Measurements from ENCODE around the gene MTX1. TPM values are rescaled to one million over a fixed set of nuclear protein-coding genes. Genes with fewer than 3 reads are reported as not detected.
"Not testable (repeated sequence)": the region's sequence is repeated elsewhere in the genome, so short reads cannot be mapped to it uniquely, and the experiment has no call there.

Gene MTX1
- total RNA-seq, 6 donors from 2014 or later, result 23.0 to 68.4 (median 37.4) TPM

GRCh38 chr1:155245163-155245524, 36.6 kb downstream of the MTX1 start:
- WGBS, 2 donors, result 66 to 68% methylated on average over 7 to 8 of the region's 8 CpGs
- Histone ChIP-seq H3K4me1 (peaks cover 24 to 41% (median 28%) of the 10 kb centered on the region in 4 donors), H3K27me3 (peaks cover 0 to 3% (median 0%) of the 10 kb centered on the region in 4 donors), H3K9me3 (no peaks in the 10 kb centered on the region), H3K27ac (peak overlapping the region; percentile 89 to 92 (median 90)), H3K36me3 (peaks cover 0 to 17% (median 13%) of the 10 kb centered on the region in 4 donors), H3K4me3 (peak overlapping the region in 3 of 4 donors; percentile 54 to 68 (median 65))
- no peak for DNase-seq
- no peak for ATAC-seq (ENCODE audit: low FRiP score in 2 of 2)
- TF ChIP-seq POLR2AphosphoS5 (IDR thresholded peaks at IDR 0.05) (no peak), EP300 (IDR thresholded peaks at IDR 0.05) (no peak), CTCF (IDR thresholded peaks at IDR 0.05) (no peak), POLR2A (IDR thresholded peaks at IDR 0.05) (no peak)

- H3K4me3 ChIP-seq; ATAC-seq (ENCODE audit: low FRiP score in 2 of 2); H3K9me3 ChIP-seq; DNase-seq; H3K27ac ChIP-seq; H3K27me3 ChIP-seq: not testable (repeated sequence)
- Histone ChIP-seq H3K4me1 (peaks cover 21 to 35% (median 25%) of the 10 kb centered on the region in 4 donors), H3K36me3 (peaks cover 0 to 17% (median 13%) of the 10 kb centered on the region in 4 donors)
- WGBS, 2 donors, result 90 to 100% methylated on average over 3 of the region's 3 CpGs
Measured at GRCh38 chr1:155246796-155247195, 38.3 kb downstream of the MTX1 start.

- Histone ChIP-seq H3K4me3 (no peak overlapping the region), H3K9me3 (no peaks in the 10 kb centered on the region), H3K4me1 (peaks cover 19 to 29% (median 23%) of the 10 kb centered on the region in 4 donors), H3K27ac (no peak overlapping the region), H3K27me3 (peaks cover 0 to 3% (median 0%) of the 10 kb centered on the region in 4 donors), H3K36me3 (peaks cover 0 to 17% (median 13%) of the 10 kb centered on the region in 4 donors)
- ATAC-seq (ENCODE audit: low FRiP score in 2 of 2) (no peak), DNase-seq (peak in 1 of 2 donors; percentile 72)
- TF ChIP-seq POLR2A (IDR thresholded peaks at IDR 0.05) (no peak), POLR2AphosphoS5 (IDR thresholded peaks at IDR 0.05) (no peak), CTCF (IDR thresholded peaks at IDR 0.05) (no peak), EP300 (IDR thresholded peaks at IDR 0.05) (no peak)
- WGBS, 2 donors, result 89 to 94% methylated on average over 25 to 26 of the region's 26 CpGs
Measured at GRCh38 chr1:155247667-155248553, 39.4 kb downstream of the MTX1 start.

GRCh38 chr1:155250246-155250632, 41.7 kb downstream of the MTX1 start:
- H3K36me3 ChIP-seq, result peaks cover 0 to 17% (median 13%) of the 10 kb centered on the region in 4 donors
- ATAC-seq (ENCODE audit: low FRiP score in 2 of 2) (no peak), DNase-seq (no peak)
- no peaks in the 10 kb centered on the region for H3K9me3 ChIP-seq
- H3K4me3 ChIP-seq, result peak overlapping the region in 3 of 4 donors; percentile 8 to 43 (median 36)
- H3K27me3 ChIP-seq, result no peaks in the 10 kb centered on the region
- TF ChIP-seq EP300 (IDR thresholded peaks at IDR 0.05), result no peak
- TF ChIP-seq POLR2AphosphoS5 (IDR thresholded peaks at IDR 0.05), result no peak
- TF ChIP-seq POLR2A (IDR thresholded peaks at IDR 0.05), result no peak
- no peak for TF ChIP-seq CTCF (IDR thresholded peaks at IDR 0.05)
- H3K27ac ChIP-seq, result peak overlapping the region in 3 of 4 donors; percentile 37 to 84 (median 47)
- 58 to 86% methylated on average over 2 to 5 of the region's 28 CpGs for WGBS, 2 donors
- H3K4me1 ChIP-seq, result peaks cover 23 to 32% (median 26%) of the 10 kb centered on the region in 4 donors

- DNase-seq, result peak; percentile 96 to 97
- peaks cover 0 to 17% (median 13%) of the 10 kb centered on the region in 4 donors for H3K36me3 ChIP-seq
- WGBS, 2 donors, result 33 to 48% methylated on average over 8 of the region's 23 CpGs
- H3K27me3 ChIP-seq, result no peaks in the 10 kb centered on the region
- TF ChIP-seq POLR2A (IDR thresholded peaks at IDR 0.05) (no peak), CTCF (IDR thresholded peaks at IDR 0.05) (peak; percentile 98 to 100 (median 99)), EP300 (IDR thresholded peaks at IDR 0.05) (no peak), POLR2AphosphoS5 (IDR thresholded peaks at IDR 0.05) (peak; percentile 14 to 32)
- peak; percentile 93 to 96 for ATAC-seq (ENCODE audit: low FRiP score in 2 of 2)
- peaks cover 23 to 33% (median 27%) of the 10 kb centered on the region in 4 donors for H3K4me1 ChIP-seq
- peak overlapping the region; percentile 37 to 84 (median 50) for H3K27ac ChIP-seq
- no peaks in the 10 kb centered on the region for H3K9me3 ChIP-seq
- H3K4me3 ChIP-seq, result peak overlapping the region in 3 of 4 donors; percentile 8 to 43 (median 36)
Measured at GRCh38 chr1:155250633-155251449, 42.3 kb downstream of the MTX1 start.

All from upper lobe of left lung (tissue), 6 donors.